SU-DHL-6 (cell line): ENCODE measurements around the gene SNX27.

Source experiments
- EZH2phosphoT487 ChIP-seq: fragments of 200-600 bp; sonication (generic), shearing (Covaris generic); conservative IDR thresholded peaks from 2 replicates; pipeline ENCODE4 v1.6.1; 2018; ENCODE audit warnings: mild to moderate bottlenecking, antibody characterized with exemption, low read length, moderate library complexity, mixed read lengths
- TF ChIP-seq, protein P1 (sequence below): fragments of 200-600 bp; sonication (generic); IDR thresholded peaks from one replicate; pipeline ENCODE4 v1.5.1; 2017; ENCODE audit warnings: antibody characterized with exemption, mild to moderate bottlenecking, low read length, moderate library complexity; ENCODE audit not compliant: insufficient read depth, poor library complexity, severe bottlenecking

GRCh38 chr1:151673407-151673806 lies 61.6 kb downstream of the SNX27 start:
- TF ChIP-seq, protein P1, sequence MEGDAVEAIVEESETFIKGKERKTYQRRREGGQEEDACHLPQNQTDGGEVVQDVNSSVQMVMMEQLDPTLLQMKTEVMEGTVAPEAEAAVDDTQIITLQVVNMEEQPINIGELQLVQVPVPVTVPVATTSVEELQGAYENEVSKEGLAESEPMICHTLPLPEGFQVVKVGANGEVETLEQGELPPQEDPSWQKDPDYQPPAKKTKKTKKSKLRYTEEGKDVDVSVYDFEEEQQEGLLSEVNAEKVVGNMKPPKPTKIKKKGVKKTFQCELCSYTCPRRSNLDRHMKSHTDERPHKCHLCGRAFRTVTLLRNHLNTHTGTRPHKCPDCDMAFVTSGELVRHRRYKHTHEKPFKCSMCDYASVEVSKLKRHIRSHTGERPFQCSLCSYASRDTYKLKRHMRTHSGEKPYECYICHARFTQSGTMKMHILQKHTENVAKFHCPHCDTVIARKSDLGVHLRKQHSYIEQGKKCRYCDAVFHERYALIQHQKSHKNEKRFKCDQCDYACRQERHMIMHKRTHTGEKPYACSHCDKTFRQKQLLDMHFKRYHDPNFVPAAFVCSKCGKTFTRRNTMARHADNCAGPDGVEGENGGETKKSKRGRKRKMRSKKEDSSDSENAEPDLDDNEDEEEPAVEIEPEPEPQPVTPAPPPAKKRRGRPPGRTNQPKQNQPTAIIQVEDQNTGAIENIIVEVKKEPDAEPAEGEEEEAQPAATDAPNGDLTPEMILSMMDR: no peak
- no peak for TF ChIP-seq EZH2phosphoT487
